ENCODE measurements around the gene SLIT3.

SLIT3 gene

GRCh38 chr5:168946363-168946762, 354.6 kb downstream of the SLIT3 start:
- no peak for DNase-seq

- no peak for DNase-seq
Observed at GRCh38 chr5:168944004-168944403, 356.9 kb downstream of the SLIT3 start.

GRCh38 chr5:168943091-168943884, 357.7 kb downstream of the SLIT3 start:
- DNase-seq: no peak

- no peak for DNase-seq
Observed at GRCh38 chr5:168941901-168942300, 359.0 kb downstream of the SLIT3 start.

- DNase-seq: no peak
Observed at GRCh38 chr5:168940712-168941111, 360.2 kb downstream of the SLIT3 start.

- DNase-seq: no peak
Observed at GRCh38 chr5:168939887-168940544, 360.9 kb downstream of the SLIT3 start.

- DNase-seq: no peak
Observed at GRCh38 chr5:168939156-168939800, 361.7 kb downstream of the SLIT3 start.

- no peak for DNase-seq
Observed at GRCh38 chr5:168936511-168936910, 364.4 kb downstream of the SLIT3 start.

GRCh38 chr5:168935183-168935582, 365.8 kb downstream of the SLIT3 start:
- no peak for DNase-seq

GRCh38 chr5:168934169-168934568, 366.8 kb downstream of the SLIT3 start:
- no peak for DNase-seq

GRCh38 chr5:168932400-168933189, 368.3 kb downstream of the SLIT3 start:
- no peak for DNase-seq

- DNase-seq: no peak
Observed at GRCh38 chr5:168931638-168932345, 369.1 kb downstream of the SLIT3 start.

- no peak for DNase-seq
Observed at GRCh38 chr5:168929656-168930055, 371.3 kb downstream of the SLIT3 start.

- no peak for DNase-seq
Observed at GRCh38 chr5:168925160-168925559, 375.8 kb downstream of the SLIT3 start.

GRCh38 chr5:168921147-168921866, 379.6 kb downstream of the SLIT3 start:
- no peak for DNase-seq

GRCh38 chr5:168920019-168920810, 380.7 kb downstream of the SLIT3 start:
- no peak for DNase-seq

GRCh38 chr5:168917947-168918600, 382.9 kb downstream of the SLIT3 start:
- DNase-seq: no peak

GRCh38 chr5:168916852-168917251, 384.1 kb downstream of the SLIT3 start:
- no peak for DNase-seq

GRCh38 chr5:168916266-168916665, 384.7 kb downstream of the SLIT3 start:
- no peak for DNase-seq

- DNase-seq: no peak
Observed at GRCh38 chr5:168914491-168914890, 386.4 kb downstream of the SLIT3 start.
